HEK293 (cell line): Measurements from ENCODE around the gene MGST3.

ENCODE experiments used
- AEBP2 ChIP-seq: fragments of 450-650 bp; formaldehyde crosslinking; IDR thresholded peaks from 2 replicates; pipeline ENCODE4 v1.5.1; 2016; ENCODE audit warnings: missing biosample characterization, missing genetic modification characterization, borderline replicate concordance
- BCL11B ChIP-seq: fragments of 450-650 bp; formaldehyde crosslinking; IDR thresholded peaks from 2 replicates; pipeline ENCODE4 v1.5.1; 2016; ENCODE audit warnings: low read depth, missing biosample characterization, missing genetic modification characterization
- KLF17 ChIP-seq: fragments of 450-650 bp; formaldehyde crosslinking; IDR thresholded peaks from 2 replicates; pipeline ENCODE4 v1.5.1; 2016; ENCODE audit warnings: missing biosample characterization, missing genetic modification characterization
- KLF8 ChIP-seq: fragments of 450-650 bp; formaldehyde crosslinking; IDR thresholded peaks from 2 replicates; pipeline ENCODE4 v1.5.1; 2016; ENCODE audit warnings: missing biosample characterization, missing genetic modification characterization
- SALL2 ChIP-seq: fragments of 450-650 bp; formaldehyde crosslinking; IDR thresholded peaks from 2 replicates; pipeline ENCODE4 v1.5.0; 2017; ENCODE audit warnings: missing biosample characterization, mild to moderate bottlenecking, missing genetic modification characterization, borderline replicate concordance
- SCRT2 ChIP-seq: fragments of 450-650 bp; formaldehyde crosslinking; IDR thresholded peaks from 2 replicates; pipeline ENCODE4 v1.5.1; 2016; ENCODE audit warnings: missing biosample characterization, missing genetic modification characterization
- ZBTB1 ChIP-seq: fragments of 450-650 bp; formaldehyde crosslinking; IDR thresholded peaks from 2 replicates; pipeline ENCODE4 v1.5.1; 2016; ENCODE audit warnings: missing biosample characterization, missing genetic modification characterization
- ZBTB49 ChIP-seq: fragments of 450-650 bp; formaldehyde crosslinking; IDR thresholded peaks from 2 replicates; pipeline ENCODE4 v1.5.1; 2016; ENCODE audit warnings: missing biosample characterization, missing genetic modification characterization, low read depth
- ZBTB6 ChIP-seq: fragments of 450-650 bp; formaldehyde crosslinking; IDR thresholded peaks from 2 replicates; pipeline ENCODE4 v1.5.1; 2017; ENCODE audit warnings: missing biosample characterization, missing genetic modification characterization
- ZNF114 ChIP-seq: fragments of 450-650 bp; formaldehyde crosslinking; IDR thresholded peaks from 2 replicates; pipeline ENCODE4 v1.5.0; 2017; ENCODE audit warnings: missing biosample characterization, missing genetic modification characterization
- ZNF132 ChIP-seq: fragments of 450-650 bp; formaldehyde crosslinking; IDR thresholded peaks from 2 replicates; pipeline ENCODE4 v1.5.1; 2017; ENCODE audit warnings: missing biosample characterization, missing genetic modification characterization, borderline replicate concordance
- ZNF2 ChIP-seq: fragments of 450-650 bp; formaldehyde crosslinking; IDR thresholded peaks from 2 replicates; pipeline ENCODE4 v1.5.1; 2016; ENCODE audit warnings: missing biosample characterization, missing genetic modification characterization
- ZNF202 ChIP-seq: fragments of 450-650 bp; formaldehyde crosslinking; IDR thresholded peaks from 2 replicates; pipeline ENCODE4 v1.5.1; 2016; ENCODE audit warnings: missing biosample characterization, missing genetic modification characterization, borderline replicate concordance
- ZNF24 ChIP-seq: fragments of 450-650 bp; formaldehyde crosslinking; IDR thresholded peaks from 2 replicates; pipeline ENCODE4 v1.5.1; 2016; ENCODE audit warnings: missing biosample characterization, missing genetic modification characterization
- ZNF26 ChIP-seq: fragments of 450-650 bp; formaldehyde crosslinking; IDR thresholded peaks from 2 replicates; pipeline ENCODE4 v1.5.1; 2016; ENCODE audit warnings: missing biosample characterization, missing genetic modification characterization
- ZNF266 ChIP-seq: fragments of 450-650 bp; formaldehyde crosslinking; IDR thresholded peaks from 2 replicates; pipeline ENCODE4 v1.5.1; 2016; ENCODE audit warnings: missing biosample characterization, missing genetic modification characterization, low read depth
- ZNF274 ChIP-seq, 2 experiments: fragments of 200-500 bp in 1 of 2; fragments of 450-650 bp in 1 of 2; sonication (Bioruptor generic) in 1 of 2; formaldehyde crosslinking in 1 of 2; IDR thresholded peaks; 2 replicates each; pipeline versions ENCODE4 v1.5.1 to v1.6.1; 2014 to 2016; ENCODE audit warnings: borderline replicate concordance in 1 of 2, inconsistent platforms in 1 of 2, low read length in 1 of 2, missing biosample characterization in 1 of 2, missing genetic modification characterization in 1 of 2
- ZNF302 ChIP-seq: fragments of 450-650 bp; formaldehyde crosslinking; IDR thresholded peaks from 2 replicates; pipeline ENCODE4 v1.5.1; 2016; ENCODE audit warnings: missing biosample characterization, missing genetic modification characterization, low read depth
- ZNF354C ChIP-seq: fragments of 450-650 bp; formaldehyde crosslinking; IDR thresholded peaks from 2 replicates; pipeline ENCODE4 v1.5.1; 2016; ENCODE audit warnings: missing biosample characterization, missing genetic modification characterization, low read depth, borderline replicate concordance
- ZNF362 ChIP-seq: fragments of 450-650 bp; formaldehyde crosslinking; IDR thresholded peaks from 2 replicates; pipeline ENCODE4 v1.5.1; 2016; ENCODE audit warnings: missing biosample characterization, missing genetic modification characterization
- ZNF488 ChIP-seq: fragments of 450-650 bp; formaldehyde crosslinking; IDR thresholded peaks from 2 replicates; pipeline ENCODE4 v1.5.1; 2016; ENCODE audit warnings: missing biosample characterization, missing genetic modification characterization
- ZNF558 ChIP-seq: fragments of 450-650 bp; formaldehyde crosslinking; IDR thresholded peaks from 2 replicates; pipeline ENCODE4 v1.5.1; 2016; ENCODE audit warnings: missing biosample characterization, missing genetic modification characterization
- ZNF664 ChIP-seq: fragments of 450-650 bp; formaldehyde crosslinking; IDR thresholded peaks from 2 replicates; pipeline ENCODE4 v1.5.1; 2016; ENCODE audit warnings: missing biosample characterization, missing genetic modification characterization
- ZNF785 ChIP-seq: fragments of 450-650 bp; formaldehyde crosslinking; IDR thresholded peaks from 2 replicates; pipeline ENCODE4 v1.5.1; 2016; ENCODE audit warnings: missing biosample characterization, missing genetic modification characterization
- ZNF792 ChIP-seq: fragments of 450-650 bp; formaldehyde crosslinking; IDR thresholded peaks from 2 replicates; pipeline ENCODE4 v1.5.1; 2016; ENCODE audit warnings: missing biosample characterization, missing genetic modification characterization
- ZSCAN16 ChIP-seq: fragments of 450-650 bp; formaldehyde crosslinking; IDR thresholded peaks from 2 replicates; pipeline ENCODE4 v1.5.1; 2016; ENCODE audit warnings: missing biosample characterization, missing genetic modification characterization
- ZSCAN18 ChIP-seq: fragments of 450-650 bp; formaldehyde crosslinking; IDR thresholded peaks from 2 replicates; pipeline ENCODE4 v1.5.1; 2016; ENCODE audit warnings: missing biosample characterization, missing genetic modification characterization
- ZSCAN23 ChIP-seq: fragments of 450-650 bp; formaldehyde crosslinking; IDR thresholded peaks from 2 replicates; pipeline ENCODE4 v1.5.1; 2016; ENCODE audit warnings: missing biosample characterization, missing genetic modification characterization

Gene MGST3

GRCh38 chr1:165597883-165598675, 33.0 kb upstream of the MGST3 start (continued):
- no peak for TF ChIP-seq ZBTB49 (tag by site-specific recombination)
- no peak for TF ChIP-seq ZNF488
- TF ChIP-seq ZNF2 (tag by site-specific recombination), result no peak; the same call in 1 of the 2 replicates
- no peak for TF ChIP-seq BCL11B (tag by site-specific recombination)
- no peak for TF ChIP-seq SCRT2 (tag by site-specific recombination)
- no peak for TF ChIP-seq ZSCAN18 (tag by site-specific recombination)
- TF ChIP-seq ZNF362 (tag by site-specific recombination), result no peak
- no peak for TF ChIP-seq ZNF132 (tag by site-specific recombination)
- TF ChIP-seq KLF8 (tag by site-specific recombination), result peak; percentile 53; the same call in 1 of the 2 replicates
- no peak for TF ChIP-seq ZNF266
- TF ChIP-seq ZNF792 (tag by site-specific recombination), result no peak
- TF ChIP-seq SALL2, result no peak
- no peak for TF ChIP-seq ZNF664 (tag by site-specific recombination)
- TF ChIP-seq KLF17, result no peak; the same call in none of the 2 replicates
- no peak for TF ChIP-seq ZNF302 (tag by site-specific recombination)
- TF ChIP-seq ZBTB6 (tag by site-specific recombination), result no peak
- no peak for TF ChIP-seq ZNF202 (tag by site-specific recombination)
- TF ChIP-seq ZSCAN23 (tag by site-specific recombination), result no peak
- no peak for TF ChIP-seq ZNF354C (tag by site-specific recombination)
- no peak; the same call in 1 of the 2 replicates for TF ChIP-seq ZNF24 (tag by site-specific recombination)
- no peak for TF ChIP-seq ZBTB1 (tag by site-specific recombination)
- TF ChIP-seq ZNF785, result no peak
- no peak for TF ChIP-seq ZNF26 (tag by site-specific recombination)
- TF ChIP-seq ZNF558 (tag by site-specific recombination), result no peak
- no peak for TF ChIP-seq AEBP2 (tag by site-specific recombination)
- TF ChIP-seq ZNF274 (IDR thresholded peaks at IDR 0.05; ENCODE audit: low read length), result no peak
- TF ChIP-seq ZNF274 (tag by site-specific recombination; IDR thresholded peaks at IDR 0.05; ENCODE audit: borderline replicate concordance), result no peak
- TF ChIP-seq ZNF114 (tag by site-specific recombination), result no peak
- TF ChIP-seq ZSCAN16 (tag by site-specific recombination), result no peak
